GM12874 (cell line): ENCODE measurements around the gene LMF1.

Experiments
- CTCF ChIP-seq: IDR thresholded peaks from 2 replicates; pipeline ENCODE4 v1.5.1; 2011; ENCODE audit warnings: low read depth, mild to moderate bottlenecking, control low read depth, low read length, moderate library complexity; ENCODE audit not compliant: insufficient read depth

Gene LMF1

GRCh38 chr16:899683-900060 lies 71.1 kb downstream of the LMF1 start:
- no peak for TF ChIP-seq CTCF

GRCh38 chr16:898761-899682 lies 71.8 kb downstream of the LMF1 start:
- no peak for TF ChIP-seq CTCF

GRCh38 chr16:898216-898615 lies 72.6 kb downstream of the LMF1 start:
- no peak for TF ChIP-seq CTCF

- TF ChIP-seq CTCF: no peak
These were observed 73.1 kb downstream of the LMF1 start for GRCh38 chr16:897701-898100.

GRCh38 chr16:897200-897543 lies 73.6 kb downstream of the LMF1 start:
- TF ChIP-seq CTCF: no peak

- TF ChIP-seq CTCF: no peak
These were observed 74.3 kb downstream of the LMF1 start for GRCh38 chr16:896261-897199.

GRCh38 chr16:895371-895770 lies 75.4 kb downstream of the LMF1 start:
- no peak for TF ChIP-seq CTCF
